HG02759 (cell line): Measurements from ENCODE around the gene TRPV5.

Experiments used
- ATAC-seq: cut with Tn5 transposase; IDR thresholded peaks from one replicate; pipeline ENCODE4 v1.9.1; 2021; ENCODE audit warnings: mild to moderate bottlenecking, moderate library complexity; ENCODE audit not compliant: unreplicated experiment

TRPV5 gene

DNA sequence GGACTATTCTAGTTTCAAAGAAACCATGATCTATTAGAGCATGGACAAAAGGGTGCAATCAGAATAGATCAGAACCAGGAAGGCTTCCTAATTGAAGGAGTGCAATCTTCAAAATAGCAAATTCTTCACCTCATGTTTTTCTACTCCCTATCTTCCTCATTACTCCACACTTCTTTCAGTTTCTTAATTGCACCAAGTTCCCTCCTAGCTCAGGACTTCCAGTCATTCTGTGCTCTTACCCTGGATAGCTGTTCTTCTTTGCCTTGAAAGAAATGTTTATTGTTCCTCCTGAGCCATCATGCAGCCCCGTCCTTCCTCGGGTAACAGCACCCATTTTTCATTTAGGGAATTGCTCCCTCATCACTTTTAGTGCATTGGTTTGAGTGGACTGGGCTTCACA is 23.1 kb downstream of the TRPV5 start:
- no peak for ATAC-seq

DNA sequence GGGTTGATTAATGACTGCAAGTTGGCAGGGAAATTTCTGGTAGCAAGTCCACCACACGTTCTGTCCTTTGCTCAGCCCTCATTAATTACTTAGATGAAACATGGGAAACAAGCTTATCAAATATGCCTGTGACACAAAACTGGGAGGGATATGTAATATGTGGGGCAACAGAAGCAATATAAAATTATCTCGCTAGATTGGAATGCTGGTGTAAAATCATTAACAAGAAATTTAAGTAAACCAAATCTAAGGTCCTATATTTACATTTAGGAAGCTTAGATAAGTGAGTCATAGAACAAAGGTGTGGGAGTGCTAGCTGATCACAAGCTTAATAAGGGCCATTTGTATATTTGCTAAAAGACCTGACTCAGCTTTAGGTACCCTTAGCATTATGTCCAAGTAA is 23.5 kb downstream of the TRPV5 start:
- ATAC-seq, result no peak

- ATAC-seq, result no peak
These were observed 24.3 kb downstream of the TRPV5 start for GRCh38 chr7:142908921-142909890.

DNA sequence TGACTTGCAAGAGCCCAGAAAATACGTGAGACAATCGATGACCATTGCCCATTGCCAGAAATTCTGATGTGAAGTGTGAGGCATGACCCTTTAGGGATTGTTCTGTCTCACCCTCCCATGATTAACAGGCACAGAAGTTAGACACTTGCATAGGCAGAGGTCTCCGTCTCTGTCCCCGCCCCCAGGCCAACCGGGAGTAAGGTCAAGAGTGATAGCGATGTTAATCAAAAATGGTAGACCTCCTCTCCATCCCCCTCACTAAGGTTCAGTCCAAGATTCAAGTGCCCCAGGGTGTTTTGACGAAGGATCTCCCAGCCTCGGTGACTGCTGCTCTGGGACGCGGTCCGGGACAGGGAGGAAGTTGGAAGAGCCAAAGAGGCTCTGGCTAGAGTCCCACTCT is 25.3 kb downstream of the TRPV5 start:
- ATAC-seq, result no peak

GRCh38 chr7:142906643-142907042 is 26.9 kb downstream of the TRPV5 start:
- ATAC-seq, result no peak

DNA sequence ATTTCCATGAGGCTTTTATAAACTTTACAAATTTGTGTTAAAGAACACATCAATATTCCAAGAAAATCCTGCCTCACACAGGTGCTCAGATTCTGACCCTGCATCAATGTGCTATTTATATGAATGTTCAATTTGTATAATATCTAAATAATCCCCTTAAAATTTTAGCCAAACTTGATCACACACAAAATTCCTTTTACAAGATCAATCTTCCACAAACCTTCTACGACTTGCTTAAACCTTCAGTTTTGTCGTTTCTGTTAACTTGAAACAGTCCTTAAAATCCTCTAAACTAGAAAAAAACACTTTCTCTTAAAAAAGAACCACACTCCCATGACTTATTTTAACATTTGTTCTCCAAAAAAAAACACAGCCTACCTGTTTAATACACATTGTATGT is 27.8 kb downstream of the TRPV5 start:
- ATAC-seq, result no peak

GRCh38 chr7:142904128-142904527 is 29.4 kb downstream of the TRPV5 start:
- no peak for ATAC-seq

DNA sequence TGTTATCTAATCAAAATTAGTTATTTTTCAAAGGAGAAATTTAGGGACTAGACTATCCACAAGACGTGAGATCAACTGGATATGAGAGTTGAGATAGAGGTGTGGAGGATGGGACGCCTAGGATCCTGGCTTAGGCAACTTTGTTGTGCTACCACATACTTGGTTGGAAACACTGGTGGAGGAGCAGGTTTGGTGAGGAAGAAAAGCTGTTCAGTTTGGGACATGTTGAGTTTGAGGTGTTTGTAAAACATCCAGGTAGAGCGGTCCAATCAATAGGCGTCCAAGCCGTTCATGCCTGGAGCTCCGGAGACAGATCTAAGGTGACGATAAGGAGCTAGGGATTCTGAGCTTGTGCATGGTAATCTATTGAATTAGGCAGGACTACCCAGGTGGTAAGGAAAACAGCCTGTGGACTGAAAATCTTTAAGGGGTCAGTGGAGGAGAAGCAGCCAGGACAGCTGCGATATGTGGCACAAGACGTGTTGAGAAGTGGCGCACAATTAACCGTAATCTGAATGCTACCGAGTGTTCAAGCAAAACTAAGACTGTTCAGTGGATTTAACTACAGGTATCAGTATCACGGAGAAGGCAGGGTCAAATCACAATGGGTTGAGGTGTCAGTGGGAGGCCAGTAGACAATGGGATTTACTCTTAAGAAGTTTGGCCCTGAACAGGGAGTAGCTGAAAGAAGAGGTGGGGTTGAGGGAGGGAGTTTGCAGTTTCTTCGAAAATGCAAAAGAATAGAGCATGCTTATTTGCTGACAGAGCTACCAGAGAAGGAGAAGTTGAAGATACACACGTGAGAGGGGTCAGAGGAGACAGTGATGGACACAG is 31.9 kb downstream of the TRPV5 start:
- no peak for ATAC-seq

GRCh38 chr7:142899661-142900060 is 33.9 kb downstream of the TRPV5 start:
- ATAC-seq, result no peak

- ATAC-seq, result no peak
These were observed 35.0 kb downstream of the TRPV5 start for GRCh38 chr7:142898377-142899170.

GRCh38 chr7:142897691-142898090 is 35.9 kb downstream of the TRPV5 start:
- no peak for ATAC-seq

DNA sequence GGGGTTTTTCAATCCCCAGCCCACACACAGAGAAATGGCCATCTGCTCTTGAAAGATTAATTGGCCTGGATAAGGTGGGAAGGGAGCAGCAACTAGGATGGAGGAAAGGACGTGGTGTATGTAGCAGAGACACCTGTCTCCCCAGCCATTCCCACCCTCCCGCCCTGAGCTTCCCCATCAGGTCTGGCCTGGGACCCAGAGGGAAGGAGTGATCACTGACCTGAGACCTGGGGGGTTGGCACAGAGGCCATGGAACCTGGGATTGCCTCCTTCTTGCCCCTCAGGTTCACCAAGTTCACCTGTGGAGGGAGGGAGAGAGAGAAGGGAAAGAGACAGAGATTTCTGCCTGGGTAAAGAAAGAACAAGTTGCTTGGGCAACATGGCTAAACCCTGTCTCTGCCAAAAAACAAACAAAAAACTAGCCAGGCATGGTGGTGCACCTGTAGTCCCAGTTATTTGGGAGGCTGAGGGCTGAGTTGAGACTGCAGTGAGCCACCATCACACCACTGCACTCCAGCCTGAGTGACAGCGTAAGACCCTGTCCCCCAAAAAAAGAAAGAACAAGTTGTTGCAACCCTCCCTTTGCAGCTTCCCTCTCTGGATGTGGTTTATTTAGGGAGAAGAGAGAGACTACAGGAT is 36.7 kb downstream of the TRPV5 start:
- no peak for ATAC-seq

DNA sequence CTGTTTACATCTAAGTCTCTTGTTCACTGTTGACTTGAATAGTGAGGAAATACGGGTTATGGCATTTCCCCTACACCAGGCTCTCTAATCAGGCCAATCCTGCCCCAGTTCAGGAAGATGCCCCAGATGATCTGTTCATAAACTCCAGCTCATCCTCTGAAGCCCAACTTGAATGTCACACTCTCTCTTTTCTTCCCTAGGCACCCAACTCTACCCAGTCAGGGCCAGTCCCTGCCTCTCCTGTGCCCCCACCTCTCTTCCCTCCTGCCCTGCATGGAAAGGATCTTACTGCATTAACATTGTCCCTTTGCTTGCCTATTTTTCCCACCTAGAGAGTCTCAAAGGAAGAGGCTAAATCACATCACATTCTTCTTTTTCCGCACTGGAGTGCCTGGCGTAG is 37.4 kb downstream of the TRPV5 start:
- no peak for ATAC-seq

DNA sequence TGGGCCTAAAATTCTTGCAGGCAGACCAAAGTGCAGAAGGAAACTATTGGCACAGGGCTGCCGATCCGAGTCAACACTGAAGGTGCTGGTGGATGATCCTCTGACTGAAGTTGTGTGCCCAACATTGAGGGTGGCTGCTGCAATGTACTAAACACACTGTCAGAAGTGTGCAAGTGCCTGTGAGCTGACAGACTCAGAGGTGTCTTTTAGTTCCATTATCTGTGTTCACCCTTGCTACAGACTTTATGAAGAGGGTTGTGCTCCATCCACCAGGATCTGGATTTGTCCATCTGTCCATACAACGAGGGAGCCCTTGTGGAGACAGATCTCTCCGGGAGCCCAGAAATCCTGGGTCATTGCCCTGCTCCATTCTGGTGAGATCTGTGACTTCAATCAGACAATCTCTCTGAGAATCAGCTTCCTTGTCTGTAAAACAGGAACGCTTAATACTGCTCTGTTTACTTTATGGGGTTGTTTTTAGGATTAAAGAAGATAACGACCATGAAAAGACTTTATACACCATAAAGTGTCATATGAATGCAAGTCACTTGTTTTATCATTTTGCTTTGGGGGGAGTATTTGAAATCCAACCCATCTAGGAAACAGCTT is 38.5 kb downstream of the TRPV5 start:
- ATAC-seq, result no peak

GRCh38 chr7:142894112-142894984 is 39.2 kb downstream of the TRPV5 start:
- no peak for ATAC-seq

DNA sequence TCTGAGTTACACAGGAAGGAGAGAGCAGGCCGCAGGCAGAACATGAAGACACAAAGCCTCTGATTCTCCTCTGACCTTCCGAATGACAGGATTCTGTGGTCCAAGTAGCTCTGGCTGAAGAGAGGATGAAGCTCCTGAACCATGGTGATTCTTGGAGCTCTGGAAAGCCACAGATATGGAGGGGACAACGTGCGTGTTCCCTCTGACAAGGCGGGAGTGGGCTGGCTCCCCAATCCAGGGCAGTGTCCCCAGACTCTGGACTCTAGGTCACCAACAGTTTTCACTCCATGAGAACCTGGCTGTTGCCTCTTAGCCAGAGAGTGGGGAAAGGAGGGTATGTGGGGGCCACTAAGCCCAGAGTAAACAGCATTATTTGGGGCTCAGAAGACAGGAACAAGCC is 40.6 kb downstream of the TRPV5 start:
- ATAC-seq, result no peak

GRCh38 chr7:142891490-142892082 is 42.0 kb downstream of the TRPV5 start:
- ATAC-seq, result no peak

DNA sequence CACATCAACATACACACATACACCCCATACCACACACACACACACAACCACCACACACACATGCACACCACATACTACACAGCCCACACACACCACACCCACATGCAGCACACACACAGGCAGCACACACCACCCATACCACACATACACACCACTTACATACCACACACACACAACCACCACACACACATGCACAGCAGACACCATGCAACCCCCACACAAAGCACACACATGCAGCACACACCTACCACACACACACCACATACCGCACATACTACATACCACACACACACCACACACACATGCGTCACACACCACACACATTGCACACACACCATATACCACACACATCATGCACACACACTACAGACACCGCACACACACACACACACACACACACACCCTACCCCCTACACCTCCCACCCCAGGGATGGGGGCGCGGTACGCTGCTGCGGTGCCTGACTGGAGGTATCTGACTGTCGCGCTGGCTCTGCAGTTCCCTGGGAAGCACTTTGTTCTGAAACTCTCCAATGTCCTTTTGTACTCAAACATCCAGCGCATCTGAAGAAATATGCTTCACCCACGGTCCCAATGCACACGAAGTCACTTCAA is 42.6 kb downstream of the TRPV5 start:
- ATAC-seq, result no peak
